Hindlimb muscle (tissue), 1 donor: ENCODE measurements around the gene MCTS1. TPM values are rescaled to one million over a fixed set of nuclear protein-coding genes. Genes with fewer than 3 reads are reported as not detected.
"Not testable (repeated sequence)": the region's sequence is repeated elsewhere in the genome, so short reads cannot be mapped to it uniquely, and the experiment has no call there.

Source experiments
- DNase-seq: peaks from one replicate; pipeline ENCODE4 v3.0.0-alpha.2; 2013
- polyA plus RNA-seq: library from polyadenylated mRNA; unstranded; fragments of 120-200 nt; gene quantifications from one replicate; pipeline ENCODE4 v1.2.1, GENCODE V29; 2013; ENCODE audit not compliant: insufficient read length

The MCTS1 gene
- polyA plus RNA-seq, 1 donor, result 32.9 TPM

GRCh38 chrX:120629667-120630537 lies 26.0 kb downstream of the MCTS1 start, which contains the start of gene C1GALT1C1:
TSS of gene C1GALT1C1 (minus strand) at chrX:120630054. CDS start at chrX:120627166, 2,888 bp downstream.
- DNase-seq, result peak; percentile 91

- DNase-seq, result no peak
Observed at GRCh38 chrX:120638619-120639018, 34.7 kb downstream of the MCTS1 start.

GRCh38 chrX:120642871-120643270 lies 39.0 kb downstream of the MCTS1 start:
- DNase-seq, result no peak

GRCh38 chrX:120647127-120647526 lies 43.2 kb downstream of the MCTS1 start:
- no peak for DNase-seq

- DNase-seq, result not testable (repeated sequence)
Observed at GRCh38 chrX:120652256-120652655, 48.4 kb downstream of the MCTS1 start.

GRCh38 chrX:120653000-120653399 lies 49.1 kb downstream of the MCTS1 start:
- DNase-seq, result no peak

GRCh38 chrX:120660637-120661036 lies 56.7 kb downstream of the MCTS1 start:
- no peak for DNase-seq

Other genes with a start within 250 kb of the MCTS1 start
- gene ATP1B4, start 242.0 kb upstream of the MCTS1 start, polyA plus RNA-seq, result 296 TPM
- gene LAMP2, start 134.8 kb upstream of the MCTS1 start, polyA plus RNA-seq, result 123 TPM
- 25.7 TPM for gene CUL4B, start 43.1 kb upstream of the MCTS1 start, polyA plus RNA-seq
- gene C1GALT1C1, start 26.0 kb downstream of the MCTS1 start, polyA plus RNA-seq, result 11.3 TPM